ENCODE results near the gene GPR32.
"Not testable (repeated sequence)": the region's sequence is repeated elsewhere in the genome, so short reads cannot be mapped to it uniquely, and the experiment has no call there.

GPR32 gene

DNA sequence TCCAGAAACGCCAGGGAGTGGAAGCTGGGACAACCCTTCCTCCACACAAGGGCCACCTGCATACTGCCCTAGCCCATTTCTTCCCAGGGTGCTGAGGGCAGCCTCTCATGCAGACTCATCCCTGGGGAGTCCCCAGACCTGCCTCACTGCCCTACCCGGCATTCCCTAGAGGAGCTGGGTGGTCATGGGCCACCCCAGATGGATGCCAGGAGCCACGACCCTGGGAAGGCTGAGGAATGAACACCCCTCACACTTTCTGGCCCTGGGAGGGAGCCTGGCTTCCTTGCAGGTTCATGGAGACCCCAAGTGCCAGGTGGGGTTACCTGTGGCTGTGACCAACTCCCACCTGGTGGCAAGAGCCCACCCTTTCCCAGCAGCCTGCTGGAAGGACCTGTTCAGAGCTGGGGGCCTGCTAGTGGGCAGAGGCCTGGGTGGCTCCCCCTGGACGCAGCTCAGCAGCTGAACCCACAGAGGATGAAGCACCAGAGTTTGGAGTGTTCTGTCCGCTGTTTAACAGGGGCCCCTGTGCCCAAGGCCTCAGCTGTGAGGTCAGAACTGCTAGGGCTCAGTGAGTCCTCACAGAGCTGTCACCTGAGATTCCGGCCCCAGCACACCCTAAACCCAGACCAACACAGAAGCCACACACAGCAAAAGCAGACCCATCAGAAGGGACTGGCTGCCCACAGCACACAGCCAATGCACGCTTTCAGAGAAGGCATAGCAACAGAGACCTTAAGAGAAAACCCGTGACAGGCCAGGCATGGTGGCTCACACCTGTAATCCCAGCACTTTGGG, 26.6 kb downstream of the GPR32 start:
- no peak for DNase-seq (ENCODE audit: low read depth, low spot score)
- no peak overlapping the region for H3K4me3 ChIP-seq (ENCODE audit: low read length)

DNA sequence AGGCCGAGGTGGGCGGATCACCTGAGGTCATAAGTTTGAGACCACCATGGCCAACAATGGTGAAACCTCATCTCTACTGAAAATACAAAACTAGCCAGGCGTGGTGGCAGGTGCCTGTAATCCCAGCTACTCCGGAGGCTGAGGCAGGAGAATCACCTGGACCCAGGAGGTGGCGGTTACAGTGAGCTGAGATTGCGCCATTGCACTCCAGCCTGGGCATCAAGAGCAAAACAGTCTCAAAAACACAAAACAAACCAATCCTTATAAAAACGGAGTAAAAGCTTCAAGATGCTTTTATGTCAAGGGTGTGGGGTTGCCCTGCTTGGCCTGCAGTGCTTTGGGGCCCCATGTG, 27.1 kb downstream of the GPR32 start:
- DNase-seq (ENCODE audit: low read depth, low spot score) = no peak
- H3K4me3 ChIP-seq (ENCODE audit: low read length) = no peak overlapping the region

DNA sequence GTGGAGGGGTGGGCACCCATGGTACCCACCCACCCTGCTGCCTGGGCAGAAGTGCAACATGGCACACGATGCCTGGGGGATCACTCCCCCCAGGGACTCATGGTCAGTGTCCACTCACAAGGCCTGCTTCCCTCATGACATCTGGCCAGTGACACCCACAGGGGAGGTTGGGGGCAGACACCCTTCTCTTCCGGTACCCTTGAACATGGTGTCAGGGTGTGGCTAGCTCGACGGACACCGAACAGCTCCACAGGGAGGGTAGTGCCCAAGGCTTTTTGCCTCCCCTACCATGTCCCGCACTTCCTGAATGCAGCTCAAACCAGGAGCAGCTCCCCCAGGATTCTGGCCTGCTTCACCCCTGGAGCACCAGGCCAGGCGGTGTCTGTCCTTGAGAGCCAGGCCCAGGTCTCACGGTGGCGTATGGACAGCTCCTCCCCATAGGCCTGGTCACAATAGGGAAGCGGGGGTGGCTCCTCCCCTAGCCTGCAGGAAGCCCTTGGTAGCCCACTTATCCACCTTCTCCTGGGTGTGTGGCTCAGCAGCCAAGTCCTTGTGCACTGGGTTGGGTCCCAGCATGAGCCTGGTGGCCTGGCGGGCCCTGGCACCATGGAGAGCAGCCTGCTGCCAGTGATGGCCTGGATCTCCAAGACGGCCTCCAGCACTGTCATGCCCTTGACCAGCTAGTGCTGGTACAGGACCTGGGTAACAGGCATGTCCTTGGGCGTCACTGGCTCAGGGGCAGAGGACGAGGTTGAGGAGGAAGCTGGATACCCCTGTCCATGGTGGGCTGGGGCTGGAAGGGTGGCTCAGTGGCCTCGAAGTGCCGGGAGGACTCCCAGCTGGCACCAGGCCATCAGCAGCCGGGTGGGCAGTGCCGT, 27.8 kb downstream of the GPR32 start:
- no peak for DNase-seq (ENCODE audit: low read depth, low spot score)

DNA sequence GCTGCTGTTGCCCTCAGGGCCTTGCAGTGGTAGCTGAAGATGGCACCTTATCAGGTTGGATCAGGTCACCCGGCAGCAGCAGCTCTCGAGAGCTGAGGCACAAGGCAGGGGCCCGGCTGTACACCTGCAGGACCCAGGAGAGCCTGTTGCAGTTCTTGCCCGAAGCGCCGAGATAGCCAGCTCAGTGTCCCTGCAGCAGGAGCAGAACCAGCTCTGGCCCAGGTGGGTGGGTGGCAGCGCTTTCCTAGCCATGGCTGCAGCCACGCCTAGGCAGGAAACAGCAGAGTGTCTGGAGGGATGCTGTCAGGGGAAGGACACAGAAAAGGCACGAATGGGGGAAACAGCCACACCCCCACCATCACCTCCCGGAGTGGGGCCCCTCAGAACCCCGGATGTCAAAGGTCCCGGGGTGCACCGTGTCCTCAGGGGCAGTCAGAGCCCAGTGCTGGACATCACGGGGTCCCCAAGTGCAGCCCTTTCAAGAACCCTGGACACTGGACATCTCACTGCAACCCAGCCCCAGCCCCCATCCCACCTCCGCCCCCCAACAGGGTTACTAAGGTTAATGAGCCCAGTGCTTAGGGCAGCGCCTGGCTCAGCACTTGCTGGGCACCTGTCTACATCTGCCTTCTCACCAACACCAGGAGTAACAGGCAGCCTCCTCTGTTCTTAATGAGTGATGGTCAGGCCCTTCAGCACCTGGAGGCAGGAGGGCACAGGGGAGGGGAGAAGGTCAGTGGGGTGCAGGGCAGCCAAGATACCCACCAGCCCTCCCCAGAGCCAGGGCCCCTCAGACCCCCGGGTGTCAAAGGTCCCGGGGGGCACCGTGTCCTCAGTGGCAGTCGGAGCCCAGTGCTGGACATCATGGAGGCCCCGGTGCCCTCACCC, 28.6 kb downstream of the GPR32 start:
- no peak for DNase-seq (ENCODE audit: low read depth, low spot score)

More for the DNA sequence above, 27.8 kb downstream of the GPR32 start:
- H3K4me3 ChIP-seq (ENCODE audit: low read length) = no peak overlapping the region

DNA sequence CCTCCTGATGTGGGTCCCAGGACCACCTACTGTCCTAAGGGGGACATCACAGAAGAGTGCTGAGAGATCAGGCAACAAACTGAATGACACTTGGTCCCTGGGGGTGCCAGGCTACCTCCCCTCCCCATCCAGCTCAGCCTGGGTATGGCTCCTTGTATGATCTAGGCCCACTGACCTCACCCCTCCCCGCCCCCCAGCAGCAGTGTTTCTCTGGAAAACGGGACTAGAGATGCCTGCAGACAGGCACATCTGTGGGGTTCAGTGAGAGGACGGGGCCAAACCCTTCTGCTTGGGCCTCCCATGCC, 29.2 kb downstream of the GPR32 start:
- DNase-seq (ENCODE audit: low read depth, low spot score) = no peak
- no peak overlapping the region for H3K4me3 ChIP-seq (ENCODE audit: low read length)

More for the DNA sequence above, 28.6 kb downstream of the GPR32 start:
- no peak overlapping the region for H3K4me3 ChIP-seq (ENCODE audit: low read length)

DNA sequence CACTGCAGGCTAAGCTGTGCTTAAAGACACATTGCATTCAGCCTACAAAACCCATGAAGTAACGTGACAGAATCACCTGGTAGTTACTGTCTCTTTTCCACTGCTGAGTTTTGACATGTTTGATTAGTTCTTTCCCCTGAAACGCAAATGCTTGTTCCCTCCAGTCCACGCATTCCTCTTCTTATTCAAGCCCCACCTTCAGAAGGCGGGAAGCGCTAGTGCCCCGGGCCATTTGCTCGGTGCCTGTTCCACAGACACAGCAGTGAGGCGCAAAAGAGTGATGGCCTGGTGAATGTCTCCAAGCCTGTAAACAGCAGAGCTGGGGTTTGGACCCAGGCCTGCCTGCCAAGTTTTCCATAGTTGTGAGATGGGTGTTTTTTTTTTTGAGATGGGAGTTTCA, 30.8 kb downstream of the GPR32 start:
- no peak overlapping the region for H3K4me3 ChIP-seq (ENCODE audit: low read length)
- no peak for DNase-seq (ENCODE audit: low read depth, low spot score)

DNA sequence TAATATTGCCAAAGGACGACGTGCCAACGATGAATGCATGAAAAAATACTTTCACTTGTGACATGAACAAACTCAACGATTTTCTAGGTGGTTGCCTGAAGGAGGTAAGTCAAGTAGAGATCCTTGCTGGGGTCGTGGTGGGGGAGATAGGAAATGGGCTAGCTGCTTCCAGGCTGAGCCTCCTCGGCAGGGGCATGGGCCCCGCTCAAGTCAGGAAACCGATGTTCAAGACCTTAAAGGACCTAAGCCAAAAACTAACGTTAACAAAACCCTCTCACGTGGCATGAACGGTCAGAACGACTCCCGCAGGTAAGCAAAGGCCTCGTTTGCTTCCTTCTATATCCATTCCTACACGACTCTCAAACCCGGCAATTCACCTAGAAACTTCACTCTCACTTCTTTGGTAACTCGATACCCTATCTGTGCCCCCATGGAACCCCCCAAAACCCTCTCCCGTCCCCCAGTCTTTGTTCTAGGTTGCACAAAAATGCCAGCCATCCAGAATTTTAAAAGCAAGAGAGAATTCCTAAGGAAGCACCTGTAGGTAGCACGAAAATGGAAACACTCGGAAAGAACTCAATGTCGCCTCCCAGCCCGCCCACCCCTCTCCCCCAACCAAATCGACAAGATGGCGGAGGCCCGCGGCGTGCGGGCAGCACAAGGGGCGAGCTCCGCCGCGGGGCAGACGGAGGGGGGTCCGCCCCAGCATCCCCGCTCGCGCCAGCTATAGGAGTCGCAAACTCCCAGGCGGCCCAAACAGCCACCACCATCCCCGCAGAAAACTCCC, 33.6 kb downstream of the GPR32 start:
- peak overlapping the region; percentile 81 for H3K4me3 ChIP-seq (ENCODE audit: low read length)
- no peak for DNase-seq (ENCODE audit: low read depth, low spot score)

DNA sequence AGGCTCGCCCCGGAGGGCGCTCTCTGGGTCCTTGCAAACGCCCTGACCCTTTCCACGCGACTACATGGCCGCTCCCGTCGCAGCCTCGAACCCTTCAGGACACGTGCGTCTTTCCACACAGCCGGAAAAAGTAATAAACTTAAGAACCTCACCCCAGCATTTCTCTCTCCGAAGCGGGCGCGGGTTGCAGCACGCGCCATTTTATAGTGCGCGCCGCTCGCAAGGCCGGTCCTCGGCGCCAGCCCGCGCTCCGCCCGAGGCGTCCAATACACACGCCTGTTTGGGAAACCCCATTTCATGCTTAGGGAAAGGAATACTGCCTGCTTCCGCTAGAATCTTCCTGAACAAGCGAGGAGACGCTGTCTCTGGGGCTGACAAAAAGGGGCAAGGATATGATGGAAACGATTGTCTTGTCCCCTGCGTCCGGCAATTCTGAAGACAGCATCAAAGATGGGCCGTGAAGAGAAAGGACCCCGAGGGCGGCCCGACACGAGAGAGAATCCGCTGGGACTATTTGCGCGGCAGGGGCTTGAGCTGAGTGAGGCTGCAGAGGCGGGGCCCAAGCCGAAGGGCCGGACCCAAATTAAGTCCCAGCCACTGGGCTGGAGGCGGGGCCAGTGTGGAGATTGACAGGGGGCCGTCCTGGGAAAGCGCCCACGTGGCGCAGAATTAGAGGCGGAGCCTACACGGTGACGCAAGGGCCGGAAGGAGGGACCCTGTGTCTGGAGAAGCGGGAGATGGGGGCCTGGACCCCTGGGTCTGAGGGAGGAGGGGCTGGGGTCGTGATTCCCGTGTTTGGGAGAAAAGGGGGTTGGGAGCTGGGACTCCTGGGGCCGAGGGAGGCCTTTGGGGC, 34.4 kb downstream of the GPR32 start:
- peak overlapping the region; percentile 81 for H3K4me3 ChIP-seq (ENCODE audit: low read length)
- peak; percentile 98 for DNase-seq (ENCODE audit: low read depth, low spot score)

DNA sequence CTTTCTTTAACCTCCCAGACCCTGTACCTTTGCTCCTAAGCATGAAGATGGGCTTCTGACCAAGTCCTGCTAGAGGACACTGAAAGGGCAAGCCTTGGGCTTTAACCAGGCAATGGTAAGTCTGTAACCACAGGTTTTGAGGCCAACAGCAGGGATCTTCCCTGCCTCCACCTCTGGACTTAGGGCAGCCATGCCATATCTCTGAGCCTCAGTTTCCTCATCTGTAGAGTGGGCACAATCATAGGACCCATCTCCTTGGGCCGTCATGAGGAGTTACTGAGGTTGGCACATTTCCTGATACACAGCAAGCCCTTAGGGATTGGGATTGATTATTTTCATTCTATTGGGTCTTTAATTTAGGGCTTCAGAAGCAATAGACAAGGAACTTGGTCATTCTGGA, 38.6 kb downstream of the GPR32 start:
- H3K4me3 ChIP-seq (ENCODE audit: low read length) = no peak overlapping the region
- no peak for DNase-seq (ENCODE audit: low read depth, low spot score)

DNA sequence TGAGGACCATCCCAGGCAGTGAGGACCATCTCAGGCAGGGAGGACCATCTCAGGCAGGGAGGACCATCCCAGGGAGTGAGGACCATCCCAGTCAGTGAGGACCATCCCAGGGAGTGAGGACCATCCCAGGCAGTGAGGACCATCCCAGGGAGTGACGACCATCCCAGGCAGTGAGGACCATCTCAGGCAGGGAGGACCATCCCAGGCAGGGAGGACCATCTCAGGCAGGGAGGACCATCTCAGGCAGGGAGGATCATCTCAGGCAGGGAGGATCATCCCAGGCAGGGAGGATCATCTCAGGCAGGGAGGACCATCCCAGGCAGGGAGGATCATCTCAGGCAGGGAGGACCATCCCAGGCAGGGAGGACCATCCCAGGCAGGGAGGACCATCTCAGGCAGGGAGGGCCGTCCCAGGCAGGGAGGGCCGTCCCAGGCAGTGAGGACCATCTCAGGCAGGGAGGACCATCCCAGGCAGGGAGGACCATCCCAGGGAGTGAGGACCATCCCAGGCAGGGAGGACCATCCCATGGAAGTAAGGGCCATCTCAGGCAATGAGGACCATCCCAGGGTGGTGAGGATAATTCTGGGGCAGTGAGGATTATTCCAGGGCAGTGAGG, 41.5 kb downstream of the GPR32 start:
- not testable (repeated sequence) for DNase-seq (ENCODE audit: low read depth, low spot score); H3K4me3 ChIP-seq (ENCODE audit: low read length)

DNA sequence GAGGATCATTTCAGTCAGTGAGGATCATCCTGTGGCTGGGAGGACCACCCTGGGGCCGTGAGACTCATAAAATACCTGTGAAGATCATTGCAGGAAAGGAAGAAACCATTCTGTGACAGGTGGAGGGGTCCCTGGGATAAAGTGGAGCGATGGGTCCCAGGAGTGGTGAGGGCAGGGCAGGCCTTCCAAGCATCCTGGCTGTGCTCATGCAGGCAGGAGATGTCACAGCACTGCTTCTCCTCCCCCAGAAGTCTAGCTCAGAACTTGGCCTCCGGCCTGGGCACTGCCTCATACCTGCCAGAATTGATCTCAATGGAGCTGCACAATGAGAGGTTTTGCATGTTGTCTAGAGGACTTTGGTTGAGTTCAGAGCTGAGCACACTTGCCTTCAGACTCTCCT, 42.2 kb downstream of the GPR32 start:
- H3K4me3 ChIP-seq (ENCODE audit: low read length) = no peak overlapping the region
- DNase-seq (ENCODE audit: low read depth, low spot score) = no peak

DNA sequence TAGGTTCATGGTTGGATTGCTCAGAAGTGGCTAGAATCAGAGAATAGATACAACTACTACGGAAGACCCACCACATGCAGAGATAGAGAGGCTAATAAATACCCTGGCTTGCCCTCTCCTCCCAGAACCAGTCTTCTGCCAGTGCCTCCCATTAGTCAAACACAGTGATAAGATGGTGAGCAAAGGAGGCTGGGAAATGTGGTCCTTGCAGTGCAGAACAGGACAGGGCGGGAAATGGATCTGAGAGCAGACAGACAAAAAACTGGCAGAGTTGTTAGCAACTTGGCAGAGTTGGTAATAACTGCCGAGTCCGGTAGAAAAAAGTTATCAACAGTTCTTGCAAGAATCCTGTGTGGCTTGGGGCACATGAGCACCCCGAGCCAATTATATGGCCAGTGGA, 44.6 kb downstream of the GPR32 start:
- no peak overlapping the region for H3K4me3 ChIP-seq (ENCODE audit: low read length)
- no peak for DNase-seq (ENCODE audit: low read depth, low spot score)

DNA sequence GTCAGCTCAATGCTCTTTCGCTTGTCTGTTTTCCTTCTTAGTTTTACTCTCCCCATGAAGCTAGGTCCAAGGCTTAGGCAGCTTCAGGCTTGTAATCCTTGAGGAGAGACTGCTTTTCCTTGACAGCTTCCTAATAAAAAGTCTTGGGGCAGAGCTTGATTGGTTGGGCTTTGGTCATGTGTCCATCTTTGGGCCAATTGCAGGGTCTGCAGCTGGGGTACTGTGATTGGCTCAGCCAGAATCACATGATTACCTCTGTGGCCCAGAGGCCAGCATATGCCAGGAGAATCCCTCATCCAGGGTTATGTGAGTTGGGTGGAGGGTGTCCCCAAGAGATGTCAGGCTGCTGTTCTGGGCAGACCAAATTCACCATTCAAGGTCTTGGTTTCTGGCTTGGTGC, 45.2 kb downstream of the GPR32 start:
- no peak for DNase-seq (ENCODE audit: low read depth, low spot score)
- no peak overlapping the region for H3K4me3 ChIP-seq (ENCODE audit: low read length)

DNA sequence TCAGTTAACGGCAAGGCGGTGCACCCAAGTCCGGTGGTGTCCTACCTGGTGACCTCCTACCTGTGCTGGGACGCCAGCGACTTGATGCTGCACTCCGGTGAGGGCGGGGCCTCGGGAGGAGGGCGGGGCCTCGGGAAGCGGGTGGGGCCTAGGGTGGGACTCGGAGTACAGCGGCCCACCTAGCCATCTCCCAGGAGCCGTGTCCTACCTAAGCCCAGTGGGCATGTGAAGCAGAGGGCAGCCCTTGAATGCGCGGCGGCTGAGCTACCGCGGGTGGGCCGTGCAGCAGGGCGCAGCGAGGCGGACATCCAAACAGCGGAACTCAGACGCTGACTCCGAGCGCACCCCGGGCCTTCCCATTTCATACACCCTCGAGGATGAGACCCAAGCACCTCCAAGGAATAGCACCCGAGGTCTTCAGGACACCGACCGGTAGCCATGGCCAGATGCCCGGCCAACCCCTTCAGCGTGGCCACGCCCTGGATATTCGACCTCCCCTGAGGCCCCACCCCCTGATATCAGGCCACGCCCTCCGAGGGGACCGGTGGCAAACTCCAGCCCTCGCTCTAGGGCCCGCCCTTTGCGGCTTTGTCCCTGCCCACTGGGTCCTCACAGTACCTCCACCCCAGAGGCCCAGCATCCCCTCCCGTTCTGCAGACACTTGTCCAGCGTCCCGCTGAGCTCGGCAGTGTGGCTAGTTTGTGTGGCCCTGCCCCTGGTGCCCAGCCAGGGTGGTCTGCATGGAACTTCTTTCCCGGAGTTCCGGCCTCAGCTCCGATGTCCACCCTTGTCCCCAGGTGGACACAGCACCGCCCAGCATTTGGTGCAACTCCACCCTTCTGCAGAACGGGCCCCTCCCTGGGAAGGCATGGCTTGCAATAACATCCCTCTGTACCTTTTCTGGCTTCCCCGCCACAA, 47.9 kb downstream of the GPR32 start:
- no peak overlapping the region for H3K4me3 ChIP-seq (ENCODE audit: low read length)
- DNase-seq (ENCODE audit: low read depth, low spot score) = no peak

DNA sequence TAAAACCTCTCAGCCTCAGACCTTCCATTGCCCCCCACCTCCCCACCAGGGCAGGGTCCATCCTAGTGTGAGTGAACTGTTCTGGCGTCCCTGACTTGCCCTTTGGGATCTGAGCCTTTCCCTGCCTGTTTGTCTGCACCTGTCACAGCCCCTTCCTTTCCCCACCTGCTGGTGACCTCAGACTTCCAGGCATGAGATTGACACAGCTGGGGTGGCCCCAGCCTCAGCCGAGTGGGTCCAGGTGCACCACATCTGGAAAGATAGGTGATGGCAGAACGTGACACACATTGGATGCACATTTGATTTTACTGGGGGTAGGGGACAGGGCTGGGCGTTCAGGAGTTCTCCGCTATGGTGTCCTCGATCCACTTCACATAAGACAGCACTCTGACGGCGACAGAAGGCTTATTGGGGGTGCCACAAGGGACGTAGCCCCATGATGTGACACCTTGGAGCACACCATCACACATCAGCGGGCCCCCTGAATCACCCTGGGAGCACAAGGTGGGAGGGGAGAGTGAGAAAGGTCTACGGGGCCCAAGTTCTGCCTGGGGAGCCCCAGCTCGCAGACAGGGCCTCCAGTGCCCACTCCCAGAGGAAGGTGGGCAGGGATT, 48.7 kb downstream of the GPR32 start:
- DNase-seq (ENCODE audit: low read depth, low spot score) = no peak
- no peak overlapping the region for H3K4me3 ChIP-seq (ENCODE audit: low read length)

DNA sequence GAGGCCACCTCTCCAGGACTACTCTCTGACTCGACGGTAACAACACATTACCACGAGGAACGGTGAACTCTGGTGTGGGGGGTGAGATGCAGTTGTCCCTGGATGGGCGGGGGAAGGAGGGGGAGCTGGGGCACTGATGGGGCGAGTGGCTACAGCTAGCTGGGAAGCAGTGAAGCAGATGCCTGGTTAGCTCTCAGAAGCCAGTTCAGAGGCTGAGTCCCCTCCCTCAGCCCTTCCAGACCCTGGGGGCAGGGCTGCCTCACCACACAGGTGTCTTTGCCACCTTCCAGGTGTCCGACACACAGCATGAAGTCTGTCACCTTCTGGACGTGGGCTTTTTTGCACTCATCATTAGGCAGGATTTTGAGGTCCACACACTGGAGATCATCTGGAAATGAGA, 49.4 kb downstream of the GPR32 start:
- DNase-seq (ENCODE audit: low read depth, low spot score) = no peak
- H3K4me3 ChIP-seq (ENCODE audit: low read length) = no peak overlapping the region
